GM23248 (cell line): Measurements from ENCODE around the gene SULF2. TPM values are rescaled to one million over a fixed set of nuclear protein-coding genes. Genes with fewer than 3 reads are reported as not detected.

Experiments used
- DNase-seq: peaks from one replicate; pipeline ENCODE4 v3.0.0-alpha.2; 2015
- H2AFZ ChIP-seq: fragments of 200-600 bp; sonication (generic); 2 replicates; pipeline ENCODE4 v1.6.1; 2016; ENCODE audit warnings: antibody characterized with exemption
- H3F3A ChIP-seq: fragments of 200-600 bp; sonication (generic); 2 replicates; pipeline ENCODE4 v1.6.1; 2016; ENCODE audit warnings: mild to moderate bottlenecking, antibody characterized with exemption, mixed run types; ENCODE audit not compliant: insufficient read depth
- H3K27ac ChIP-seq: fragments of 200-600 bp; sonication (generic); 2 replicates; pipeline ENCODE4 v1.5.1; 2016; ENCODE audit warnings: mild to moderate bottlenecking
- H3K27me3 ChIP-seq: fragments of 200-600 bp; sonication (generic); replicated peaks from 2 replicates; pipeline ENCODE4 v1.6.1; 2016; ENCODE audit warnings: mild to moderate bottlenecking; ENCODE audit not compliant: insufficient read depth
- H3K36me3 ChIP-seq: fragments of 200-600 bp; sonication (generic); 2 replicates; pipeline ENCODE4 v1.6.1; 2016; ENCODE audit warnings: low read depth, mild to moderate bottlenecking
- H3K4me1 ChIP-seq: fragments of 200-600 bp; sonication (generic); 2 replicates; pipeline ENCODE4 v1.6.1; 2016; ENCODE audit warnings: mild to moderate bottlenecking; ENCODE audit not compliant: insufficient read depth
- H3K4me2 ChIP-seq: fragments of 200-600 bp; sonication (generic); one replicate; pipeline ENCODE4 v1.6.1; 2016; ENCODE audit warnings: mild to moderate bottlenecking; ENCODE audit not compliant: unreplicated experiment
- H3K4me3 ChIP-seq: fragments of 200-600 bp; sonication (generic); 2 replicates; pipeline ENCODE4 v1.5.1; 2016; ENCODE audit warnings: mild to moderate bottlenecking
- H3K79me2 ChIP-seq: fragments of 200-600 bp; sonication (generic); 2 replicates; pipeline ENCODE4 v1.6.1; 2016; ENCODE audit warnings: mild to moderate bottlenecking; ENCODE audit not compliant: insufficient read depth
- H3K9ac ChIP-seq: fragments of 200-600 bp; sonication (generic); 2 replicates; pipeline ENCODE4 v1.6.1; 2016; ENCODE audit warnings: mild to moderate bottlenecking
- H3K9me2 ChIP-seq: fragments of 200-600 bp; sonication (generic); 2 replicates; pipeline ENCODE4 v1.6.1; 2016; ENCODE audit warnings: mixed run types, mild to moderate bottlenecking, moderate library complexity; ENCODE audit not compliant: insufficient read depth
- H3K9me3 ChIP-seq: fragments of 200-600 bp; sonication (generic); one replicate; pipeline ENCODE4 v1.6.1; 2017; ENCODE audit warnings: low read depth
- H4K20me1 ChIP-seq: fragments of 200-600 bp; sonication (generic); 2 replicates; pipeline ENCODE4 v1.6.0; 2016; ENCODE audit not compliant: insufficient read depth
- EZH2 ChIP-seq: fragments of 200-600 bp; sonication (generic); IDR thresholded peaks from 2 replicates; pipeline ENCODE4 v1.6.1; 2018; ENCODE audit warnings: antibody characterized with exemption, mild to moderate bottlenecking; ENCODE audit not compliant: insufficient read depth, poor library complexity, severe bottlenecking
- EZH2phosphoT487 ChIP-seq: fragments of 200-600 bp; sonication (generic); IDR thresholded peaks from 2 replicates; pipeline ENCODE4 v1.6.1; 2018; ENCODE audit warnings: antibody characterized with exemption, moderate library complexity, mild to moderate bottlenecking, low read depth; ENCODE audit not compliant: insufficient read depth
- WGBS, 2 experiments: methylation state at CpG; one replicate each; pipeline ENCODE4 v1.1.6; 2015 to 2017; ENCODE audit warnings: low lambda C conversion rate in 2 of 2, low coverage in 1 of 2; ENCODE audit errors: missing lambda C conversion rate in 2 of 2; 5-methylcytosine and 5-hydroxymethylcytosine counted together
- in situ Hi-C: fragments of 300-500 bp; cut with MboI; formaldehyde crosslinking; loops from 2 replicates; pipeline ENCODE4 v1.15.0; 2020
- polyA plus RNA-seq: library from polyadenylated mRNA; unstranded; fragments of >200 nt; fragmentation: Nextera tagmentation; extraction: Ambion mirVana; gene quantifications from 2 replicates; pipeline ENCODE4 v1.2.1, GENCODE V29; 2016
- total RNA-seq: library from RNA; depleted of rRNA; stranded (reverse); fragments of >200 nt; shearing (Covaris generic); gene quantifications from 2 replicates; pipeline ENCODE4 v1.2.3, GENCODE V29; 2014

The SULF2 gene
- total and polyA plus RNA-seq, 2 experiments from 2014 or later, result 2.0 to 5.6 TPM

DNA sequence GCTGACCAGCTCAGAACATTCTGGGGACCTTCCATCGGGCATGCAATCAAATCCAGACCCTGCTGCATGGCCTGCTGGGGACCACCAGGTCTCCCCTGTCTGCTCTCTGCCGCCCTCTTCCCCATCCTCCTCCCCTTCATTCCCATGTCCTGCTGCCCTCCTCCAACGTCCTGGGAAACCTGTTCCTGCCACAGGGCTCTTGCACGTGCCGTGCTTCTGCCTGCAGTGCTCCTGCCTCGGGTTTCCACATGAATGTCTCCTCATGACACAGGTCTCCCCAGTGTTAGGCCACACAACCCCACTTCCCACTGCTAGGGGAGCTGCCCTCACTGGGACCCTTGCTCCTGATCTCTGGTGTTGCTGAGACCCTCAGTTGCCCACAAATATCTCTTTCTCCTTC is 37.2 kb downstream of the SULF2 start:
- no peaks in the 10 kb centered on the region for H3F3A ChIP-seq
- H3K79me2 ChIP-seq, result no peaks in the 10 kb centered on the region
- no peak for TF ChIP-seq EZH2phosphoT487
- TF ChIP-seq EZH2, result no peak
- no peak overlapping the region for H3K4me2 ChIP-seq
- no peak overlapping the region for H3K4me3 ChIP-seq
- WGBS, 2 experiments, result 46 to 58% methylated on average over 6 of the region's 6 CpGs
- in situ Hi-C loops, result no loop called here
- H3K27me3 ChIP-seq, result peaks cover 16% of the 10 kb centered on the region; the same call in 1 of the 2 replicates
- H3K9me3 ChIP-seq, result no peaks in the 10 kb centered on the region
- no peaks in the 10 kb centered on the region for H3K9me2 ChIP-seq
- no peaks in the 10 kb centered on the region for H4K20me1 ChIP-seq
- no peak overlapping the region for H2AFZ ChIP-seq
- H3K36me3 ChIP-seq, result no peaks in the 10 kb centered on the region
- no peak overlapping the region for H3K9ac ChIP-seq
- H3K27ac ChIP-seq, result no peak overlapping the region
- no peak for DNase-seq
- H3K4me1 ChIP-seq, result no peaks in the 10 kb centered on the region

DNA sequence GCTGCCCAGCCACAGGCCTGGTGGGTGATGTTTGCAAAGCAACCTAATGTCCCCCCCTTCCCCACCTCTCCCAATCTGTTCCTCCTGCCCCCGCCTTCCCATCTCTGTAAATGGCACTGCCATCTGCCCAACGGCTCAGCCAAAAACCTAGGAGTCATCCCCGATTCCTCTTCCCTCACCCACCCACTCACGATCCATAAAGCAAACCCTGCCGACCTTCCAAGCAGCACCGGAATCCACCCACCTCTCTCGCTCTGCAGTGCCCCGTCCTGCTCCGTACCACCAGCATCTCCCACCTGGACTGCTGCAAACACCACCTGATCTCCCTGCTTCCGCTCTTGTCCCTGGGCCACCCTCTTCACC is 37.6 kb downstream of the SULF2 start:
- Histone ChIP-seq H3F3A (no peaks in the 10 kb centered on the region), H3K4me3 (no peak overlapping the region), H3K27ac (no peak overlapping the region), H3K79me2 (no peaks in the 10 kb centered on the region), H3K9ac (no peak overlapping the region), H3K4me1 (no peaks in the 10 kb centered on the region), H4K20me1 (no peaks in the 10 kb centered on the region), H3K9me3 (no peaks in the 10 kb centered on the region), H3K27me3 (peaks cover 16% of the 10 kb centered on the region; the same call in 1 of the 2 replicates), H3K4me2 (no peak overlapping the region), H3K9me2 (no peaks in the 10 kb centered on the region), H2AFZ (no peak overlapping the region), H3K36me3 (no peaks in the 10 kb centered on the region)
- DNase-seq, result no peak
- 82 to 84% methylated on average over 10 of the region's 10 CpGs for WGBS, 2 experiments
- in situ Hi-C loops, result no loop called here
- TF ChIP-seq EZH2 (no peak), EZH2phosphoT487 (no peak)

GRCh38 chr20:47744803-47745202 is 40.5 kb downstream of the SULF2 start:
- H3K27ac ChIP-seq, result no peak overlapping the region
- in situ Hi-C loops, result no loop called here
- peaks cover 14% of the 10 kb centered on the region; the same call in 1 of the 2 replicates for H3K27me3 ChIP-seq
- no peak overlapping the region for H3K4me2 ChIP-seq
- 82 to 85% methylated on average over 4 of the region's 4 CpGs for WGBS, 2 experiments
- no peaks in the 10 kb centered on the region for H3K79me2 ChIP-seq
- no peaks in the 10 kb centered on the region for H4K20me1 ChIP-seq
- TF ChIP-seq EZH2 (no peak), EZH2phosphoT487 (no peak)
- DNase-seq, result no peak
- no peaks in the 10 kb centered on the region for H3K9me2 ChIP-seq
- no peaks in the 10 kb centered on the region for H3K36me3 ChIP-seq
- no peak overlapping the region for H3K4me3 ChIP-seq
- H3F3A ChIP-seq, result no peaks in the 10 kb centered on the region
- H3K4me1 ChIP-seq, result no peaks in the 10 kb centered on the region
- H3K9ac ChIP-seq, result no peak overlapping the region
- H3K9me3 ChIP-seq, result no peaks in the 10 kb centered on the region
- H2AFZ ChIP-seq, result no peak overlapping the region

- TF ChIP-seq EZH2, result no peak
- no peak for TF ChIP-seq EZH2phosphoT487
- Histone ChIP-seq H3K27ac (no peak overlapping the region), H3K9ac (no peak overlapping the region), H3K27me3 (peaks cover 3% of the 10 kb centered on the region; the same call in 1 of the 2 replicates), H2AFZ (no peak overlapping the region), H3K36me3 (no peaks in the 10 kb centered on the region), H3K4me2 (no peak overlapping the region), H4K20me1 (no peaks in the 10 kb centered on the region), H3F3A (no peaks in the 10 kb centered on the region), H3K4me3 (no peak overlapping the region), H3K79me2 (no peaks in the 10 kb centered on the region), H3K9me3 (no peaks in the 10 kb centered on the region), H3K9me2 (no peaks in the 10 kb centered on the region), H3K4me1 (no peaks in the 10 kb centered on the region)
- in situ Hi-C loops, result no loop called here
- DNase-seq, result no peak
- WGBS, 2 experiments, result 74 to 84% methylated on average over 7 of the region's 7 CpGs
Observed at GRCh38 chr20:47743671-47744070, 41.6 kb downstream of the SULF2 start.
